Karpas-422 (cell line): Measurements from ENCODE around the gene FPGS. TPM values are rescaled to one million over a fixed set of nuclear protein-coding genes. Genes with fewer than 3 reads are reported as not detected.
A peak's percentile ranks its signal among the peaks of the same experiment; 100 is the strongest.

Source experiments
- DNase-seq: peaks from one replicate; pipeline ENCODE4 v3.0.0-alpha.2; 2015
- H2AFZ ChIP-seq: fragments of 200-600 bp; sonication (generic); 2 replicates; pipeline ENCODE4 v1.6.1; 2014; ENCODE audit warnings: antibody characterized with exemption, low read length, mixed read lengths
- H3K27ac ChIP-seq: fragments of 200-600 bp; sonication (generic); 2 replicates; pipeline ENCODE4 v1.5.1; 2014; ENCODE audit warnings: mild to moderate bottlenecking, low read length, moderate library complexity
- H3K27me3 ChIP-seq: fragments of 200-600 bp; sonication (generic); 2 replicates; pipeline ENCODE4 v1.6.1; 2014; ENCODE audit warnings: low read length, mixed read lengths
- H3K36me3 ChIP-seq: fragments of 200-600 bp; sonication (generic); 2 replicates; pipeline ENCODE4 v1.6.1; 2014; ENCODE audit warnings: low read length, mixed read lengths; ENCODE audit not compliant: insufficient read depth
- H3K4me1 ChIP-seq: fragments of 200-600 bp; sonication (generic); 2 replicates; pipeline ENCODE4 v1.6.1; 2014; ENCODE audit warnings: mild to moderate bottlenecking, low read length, mixed read lengths
- H3K4me2 ChIP-seq: fragments of 200-600 bp; sonication (generic); 2 replicates; pipeline ENCODE4 v1.6.1; 2014; ENCODE audit warnings: low read length, low read depth, mild to moderate bottlenecking; ENCODE audit not compliant: poor library complexity, severe bottlenecking
- H3K4me3 ChIP-seq: fragments of 200-600 bp; sonication (generic); 2 replicates; pipeline ENCODE4 v1.5.1; 2014; ENCODE audit warnings: mild to moderate bottlenecking, antibody characterized with exemption, low read length, mixed read lengths
- H3K79me2 ChIP-seq: fragments of 200-600 bp; sonication (generic); 2 replicates; pipeline ENCODE4 v1.6.1; 2014; ENCODE audit warnings: mild to moderate bottlenecking, low read length, mixed read lengths
- H3K9ac ChIP-seq: fragments of 200-600 bp; sonication (generic); 2 replicates; pipeline ENCODE4 v1.6.0; 2014; ENCODE audit warnings: low read length
- H3K9me2 ChIP-seq: fragments of 200-600 bp; sonication (generic), shearing (Covaris generic); replicated peaks from 2 replicates; pipeline ENCODE4 v1.6.0; 2014; ENCODE audit warnings: mild to moderate bottlenecking, low read length, moderate library complexity; ENCODE audit not compliant: insufficient read depth
- H3K9me3 ChIP-seq: fragments of 300-700, 200-600 bp; sonication (generic); 2 replicates; pipeline ENCODE4 v1.6.1; 2014; ENCODE audit warnings: low read length, mixed read lengths
- H4K20me1 ChIP-seq: fragments of 200-600 bp; sonication (generic); 2 replicates; pipeline ENCODE4 v1.6.1; 2014; ENCODE audit warnings: mild to moderate bottlenecking, antibody characterized with exemption, low read length, low read depth; ENCODE audit not compliant: insufficient read depth
- total RNA-seq: library from RNA; depleted of rRNA; stranded (reverse); fragments of >200 nt; shearing (Covaris generic); gene quantifications from 2 replicates; pipeline ENCODE4 v1.2.3, GENCODE V29; 2014; ENCODE audit warnings: low replicate concordance

The FPGS gene
- total RNA-seq, 1 experiment from 2014 or later = 41.9 TPM

DNA sequence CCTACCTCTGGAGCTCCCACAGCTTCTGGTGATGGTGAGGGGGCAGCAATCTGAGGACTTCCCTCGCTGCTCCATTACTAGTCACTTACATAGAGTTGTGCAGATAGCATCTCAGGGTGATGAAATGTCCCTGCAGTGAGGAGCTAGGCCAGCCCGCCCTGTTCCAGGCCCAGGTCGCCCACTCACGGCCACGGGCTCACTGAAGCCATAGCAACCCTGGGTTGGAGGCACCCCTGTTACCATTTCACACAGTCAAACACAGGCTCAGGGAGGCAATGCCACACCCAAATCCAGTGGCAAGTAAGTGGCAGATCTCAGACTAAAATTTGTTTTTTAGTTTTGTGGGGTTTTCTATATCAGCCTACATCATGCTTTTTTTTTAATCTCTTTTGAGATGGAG is 43.8 kb upstream of the FPGS start:
- Histone ChIP-seq H3K9me2 (no peaks in the 10 kb centered on the region), H4K20me1 (no peaks in the 10 kb centered on the region), H3K9ac (no peak overlapping the region), H3K36me3 (no peaks in the 10 kb centered on the region), H3K4me1 (no peaks in the 10 kb centered on the region), H3K4me3 (no peak overlapping the region), H3K79me2 (no peaks in the 10 kb centered on the region), H3K4me2 (no peak overlapping the region), H3K9me3 (no peaks in the 10 kb centered on the region), H2AFZ (no peak overlapping the region), H3K27me3 (no peaks in the 10 kb centered on the region), H3K27ac (no peak overlapping the region)
- no peak for DNase-seq

DNA sequence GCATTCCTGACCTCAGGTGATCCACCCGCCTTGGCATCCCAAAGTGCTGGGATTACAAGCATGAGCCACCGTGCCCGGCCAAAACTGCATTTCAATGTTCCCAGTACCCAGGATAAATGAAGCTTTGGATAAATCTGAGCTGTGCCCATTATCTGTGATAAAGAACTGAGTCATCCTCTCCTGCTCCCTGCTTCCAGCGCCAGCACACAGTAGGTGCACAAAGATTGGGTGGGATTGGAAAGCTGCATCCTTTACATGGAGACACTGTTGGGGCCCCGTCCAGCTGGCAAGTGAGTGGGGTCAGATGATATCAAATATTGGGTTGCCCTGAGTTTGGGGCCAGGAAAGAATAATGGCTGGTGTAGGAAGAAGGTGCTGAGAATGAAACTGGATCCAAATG is 41.6 kb upstream of the FPGS start:
- no peaks in the 10 kb centered on the region for H3K36me3 ChIP-seq
- H3K4me1 ChIP-seq = no peaks in the 10 kb centered on the region
- H2AFZ ChIP-seq = no peak overlapping the region
- no peak overlapping the region for H3K4me2 ChIP-seq
- no peaks in the 10 kb centered on the region for H3K79me2 ChIP-seq
- no peaks in the 10 kb centered on the region for H3K9me2 ChIP-seq
- no peaks in the 10 kb centered on the region for H4K20me1 ChIP-seq
- DNase-seq = no peak
- H3K27ac ChIP-seq = no peak overlapping the region
- no peaks in the 10 kb centered on the region for H3K9me3 ChIP-seq
- H3K27me3 ChIP-seq = no peaks in the 10 kb centered on the region
- no peak overlapping the region for H3K4me3 ChIP-seq
- H3K9ac ChIP-seq = no peak overlapping the region

DNA sequence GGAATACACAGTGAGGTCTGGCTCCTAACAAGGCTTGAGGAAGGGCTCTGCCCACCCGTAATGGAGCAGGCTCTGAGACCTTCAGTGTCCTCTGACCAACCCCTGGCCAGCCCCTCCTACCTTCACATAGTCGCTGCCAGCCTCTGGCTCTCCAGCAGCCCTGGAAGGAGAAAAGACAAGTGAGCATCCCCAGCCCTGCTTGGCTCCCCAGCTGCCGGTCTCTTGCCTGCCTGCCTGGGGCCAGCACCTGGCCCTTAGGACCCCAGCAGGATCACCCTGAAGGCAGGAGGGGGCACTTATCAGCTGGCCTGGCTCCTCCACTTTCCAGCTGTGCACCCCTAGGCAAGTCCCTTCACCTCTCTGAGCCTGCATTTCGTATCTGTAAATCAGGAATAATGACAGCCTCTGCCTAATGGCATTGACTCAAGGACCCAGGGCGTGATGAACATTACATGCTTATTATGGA is 41.2 kb upstream of the FPGS start:
- Histone ChIP-seq H2AFZ (no peak overlapping the region), H3K36me3 (no peaks in the 10 kb centered on the region)
- no peak for DNase-seq

DNA sequence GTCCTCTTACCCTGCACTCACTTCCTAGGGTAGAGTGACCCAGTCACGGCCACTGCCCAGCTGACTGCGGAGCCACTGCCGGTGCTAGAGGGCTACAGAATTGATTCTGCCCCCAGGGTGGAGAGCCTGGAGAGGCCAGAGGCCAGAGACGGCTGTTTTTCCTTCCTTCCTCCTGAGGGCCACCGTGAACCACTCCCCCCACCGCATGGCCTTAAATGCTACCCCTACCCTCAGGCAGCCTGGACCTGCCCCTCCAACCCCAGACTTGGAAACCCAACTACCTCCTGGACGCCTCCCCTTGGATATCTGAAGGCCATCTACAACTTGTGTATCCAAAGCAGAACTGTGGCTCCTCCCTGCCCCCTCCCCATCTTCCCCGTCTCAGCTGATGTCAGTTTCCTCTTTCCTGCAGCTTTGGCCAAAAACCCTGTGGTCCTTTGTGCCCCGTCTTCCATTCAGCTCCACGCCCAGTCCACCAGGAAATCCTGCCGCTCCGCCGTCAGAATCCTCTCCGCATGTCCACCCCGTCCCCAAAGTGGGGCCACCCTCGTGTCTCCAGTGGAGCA is 40.5 kb upstream of the FPGS start:
- Histone ChIP-seq H3K79me2 (no peaks in the 10 kb centered on the region), H2AFZ (no peak overlapping the region), H3K36me3 (no peaks in the 10 kb centered on the region), H3K4me3 (no peak overlapping the region), H4K20me1 (no peaks in the 10 kb centered on the region), H3K4me2 (no peak overlapping the region), H3K9me2 (no peaks in the 10 kb centered on the region), H3K27ac (no peak overlapping the region), H3K9ac (no peak overlapping the region), H3K9me3 (no peaks in the 10 kb centered on the region), H3K27me3 (no peaks in the 10 kb centered on the region), H3K4me1 (no peaks in the 10 kb centered on the region)
- DNase-seq = no peak

More for the DNA sequence above, 41.2 kb upstream of the FPGS start:
- H3K4me3 ChIP-seq = no peak overlapping the region
- no peak overlapping the region for H3K4me2 ChIP-seq
- H3K4me1 ChIP-seq = no peaks in the 10 kb centered on the region
- H4K20me1 ChIP-seq = no peaks in the 10 kb centered on the region
- no peaks in the 10 kb centered on the region for H3K79me2 ChIP-seq
- no peak overlapping the region for H3K27ac ChIP-seq
- no peaks in the 10 kb centered on the region for H3K27me3 ChIP-seq
- no peak overlapping the region for H3K9ac ChIP-seq
- H3K9me3 ChIP-seq = no peaks in the 10 kb centered on the region
- no peaks in the 10 kb centered on the region for H3K9me2 ChIP-seq

DNA sequence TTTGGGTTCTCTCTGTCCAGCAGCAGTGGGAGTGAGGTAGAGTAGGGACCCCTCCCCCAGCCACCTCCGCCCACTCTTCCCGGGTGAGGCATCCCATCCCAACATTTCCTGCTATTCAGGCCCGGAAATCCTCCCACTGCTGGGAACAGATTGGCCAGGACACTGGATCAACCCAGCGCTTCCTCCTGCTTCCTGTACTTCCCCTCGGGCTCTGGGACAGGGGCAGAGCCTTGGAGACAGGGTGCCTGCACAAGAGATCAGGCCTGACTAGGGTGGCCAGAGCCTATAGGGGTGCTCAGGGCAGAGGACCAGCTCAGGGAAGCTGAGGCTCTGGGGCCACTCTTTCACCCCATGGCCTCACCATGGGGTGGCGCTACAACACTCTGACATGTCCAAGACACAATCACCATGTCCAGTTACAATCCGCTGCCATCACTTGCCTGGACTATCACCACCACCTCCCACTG is 38.7 kb upstream of the FPGS start:
- Histone ChIP-seq H2AFZ (no peak overlapping the region), H3K36me3 (no peaks in the 10 kb centered on the region), H3K79me2 (no peaks in the 10 kb centered on the region), H3K4me2 (no peak overlapping the region), H3K27me3 (no peaks in the 10 kb centered on the region), H3K4me1 (no peaks in the 10 kb centered on the region), H3K9me3 (no peaks in the 10 kb centered on the region), H4K20me1 (no peaks in the 10 kb centered on the region), H3K9ac (no peak overlapping the region), H3K27ac (no peak overlapping the region), H3K9me2 (no peaks in the 10 kb centered on the region), H3K4me3 (no peak overlapping the region)
- peak; percentile 71 for DNase-seq

DNA sequence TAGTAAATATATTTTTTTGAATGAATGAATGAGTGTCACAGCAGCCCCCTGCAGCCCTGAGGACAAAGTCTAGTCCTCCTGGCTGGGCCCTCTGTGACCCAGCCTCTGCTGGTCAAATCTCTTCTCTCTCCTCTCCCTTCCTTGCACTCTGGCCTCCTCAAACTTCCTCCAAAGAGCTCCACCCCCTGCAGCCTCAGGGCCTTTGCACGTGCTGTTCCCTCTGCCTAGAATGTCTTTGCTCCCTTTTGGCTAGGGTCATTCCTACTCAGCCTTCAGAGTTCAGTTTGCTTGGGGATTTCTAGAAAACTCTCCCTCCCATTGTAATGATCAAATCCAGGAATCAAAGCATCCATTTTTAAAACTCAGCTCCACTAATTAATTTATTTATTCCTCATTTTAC is 37.3 kb upstream of the FPGS start:
- no peaks in the 10 kb centered on the region for H3K79me2 ChIP-seq
- H3K4me2 ChIP-seq = no peak overlapping the region
- no peak overlapping the region for H3K9ac ChIP-seq
- H3K27ac ChIP-seq = no peak overlapping the region
- H2AFZ ChIP-seq = no peak overlapping the region
- H3K9me3 ChIP-seq = no peaks in the 10 kb centered on the region
- no peak overlapping the region for H3K4me3 ChIP-seq
- H3K9me2 ChIP-seq = no peaks in the 10 kb centered on the region
- peaks cover 3% of the 10 kb centered on the region for H3K4me1 ChIP-seq
- no peaks in the 10 kb centered on the region for H3K27me3 ChIP-seq
- DNase-seq = no peak
- H4K20me1 ChIP-seq = no peaks in the 10 kb centered on the region
- H3K36me3 ChIP-seq = no peaks in the 10 kb centered on the region

DNA sequence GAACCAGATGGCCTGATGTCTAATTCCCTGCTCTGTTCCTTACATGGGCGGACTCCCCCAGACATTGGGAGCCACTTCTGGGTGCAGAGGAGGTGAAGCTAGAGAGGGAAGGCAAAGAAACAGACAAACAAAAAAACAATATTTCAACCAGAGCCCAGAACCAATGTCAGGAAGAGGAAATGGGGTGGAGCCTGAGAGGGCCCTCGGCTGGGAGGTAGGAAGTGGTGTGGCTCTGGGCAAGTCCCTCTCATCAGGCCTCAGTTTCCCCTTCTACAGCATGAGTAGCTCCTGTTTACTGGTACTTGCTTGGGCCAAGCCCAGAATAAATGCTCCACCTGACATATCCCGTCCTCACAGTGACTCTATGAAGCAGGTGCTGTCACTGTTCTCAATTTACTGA is 35.3 kb upstream of the FPGS start:
- H3K4me2 ChIP-seq = no peak overlapping the region
- H3K4me3 ChIP-seq = no peak overlapping the region
- no peaks in the 10 kb centered on the region for H4K20me1 ChIP-seq
- no peaks in the 10 kb centered on the region for H3K9me2 ChIP-seq
- H3K27me3 ChIP-seq = no peaks in the 10 kb centered on the region
- no peak overlapping the region for H3K27ac ChIP-seq
- H3K4me1 ChIP-seq = peaks cover 13% of the 10 kb centered on the region
- H3K36me3 ChIP-seq = no peaks in the 10 kb centered on the region
- no peak overlapping the region for H2AFZ ChIP-seq
- H3K79me2 ChIP-seq = no peaks in the 10 kb centered on the region
- no peak for DNase-seq
- H3K9me3 ChIP-seq = no peaks in the 10 kb centered on the region
- no peak overlapping the region for H3K9ac ChIP-seq

DNA sequence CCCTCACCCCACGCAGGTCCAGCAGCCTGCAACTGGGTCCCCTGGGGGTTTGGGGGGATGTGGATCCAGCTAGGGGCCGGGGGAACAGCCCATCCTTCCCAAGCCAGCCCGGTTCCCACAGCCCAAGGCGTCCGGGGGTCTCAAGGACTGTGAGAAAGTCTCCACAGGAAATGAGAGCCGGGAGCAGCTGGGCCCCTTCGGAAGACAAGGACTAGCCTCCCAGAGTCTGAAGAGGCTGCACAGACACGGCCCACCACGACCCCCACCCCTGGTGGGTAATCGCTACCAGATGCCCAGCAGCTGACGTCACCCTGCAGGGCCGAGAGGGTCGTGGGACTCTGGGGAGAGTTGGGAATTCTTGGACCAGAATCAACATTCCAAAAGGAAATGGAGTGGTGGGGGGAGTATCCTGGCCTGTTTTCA is 34.8 kb upstream of the FPGS start:
- no peaks in the 10 kb centered on the region for H4K20me1 ChIP-seq
- H2AFZ ChIP-seq = no peak overlapping the region
- no peaks in the 10 kb centered on the region for H3K36me3 ChIP-seq
- H3K4me3 ChIP-seq = no peak overlapping the region
- H3K9me2 ChIP-seq = no peaks in the 10 kb centered on the region
- no peaks in the 10 kb centered on the region for H3K9me3 ChIP-seq
- no peak overlapping the region for H3K27ac ChIP-seq
- H3K9ac ChIP-seq = no peak overlapping the region
- no peaks in the 10 kb centered on the region for H3K27me3 ChIP-seq
- no peaks in the 10 kb centered on the region for H3K79me2 ChIP-seq
- H3K4me1 ChIP-seq = peaks cover 13% of the 10 kb centered on the region
- H3K4me2 ChIP-seq = no peak overlapping the region
- no peak for DNase-seq
